ENCODE results near the gene METAP1D.

The METAP1D gene

DNA sequence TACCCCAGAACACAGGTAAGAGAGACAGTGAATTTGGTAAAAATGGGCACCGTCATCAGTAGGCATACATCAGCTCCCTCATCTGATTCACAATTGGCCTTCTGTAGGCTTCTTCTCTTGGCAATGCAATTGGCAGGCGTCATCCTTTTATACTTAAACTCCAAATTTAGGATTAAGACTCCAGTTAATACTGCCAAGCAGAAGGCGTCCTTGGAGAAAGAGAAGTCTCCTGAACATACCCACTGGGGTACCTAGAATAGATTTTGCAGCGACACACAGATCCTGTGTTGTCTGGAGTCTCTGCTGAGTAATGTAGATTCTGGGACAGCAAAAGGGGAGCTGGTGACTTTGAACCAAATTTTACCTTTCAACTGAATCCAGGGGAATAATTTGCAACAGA lies 592 bp upstream of the METAP1D start:
- DNase-seq = no peak

- no peak for DNase-seq
Observed at GRCh38 chr2:172000696-172001361, 1.1 kb downstream of the METAP1D start.

- DNase-seq = no peak
Observed at GRCh38 chr2:172007372-172007771, 7.6 kb downstream of the METAP1D start.

DNA sequence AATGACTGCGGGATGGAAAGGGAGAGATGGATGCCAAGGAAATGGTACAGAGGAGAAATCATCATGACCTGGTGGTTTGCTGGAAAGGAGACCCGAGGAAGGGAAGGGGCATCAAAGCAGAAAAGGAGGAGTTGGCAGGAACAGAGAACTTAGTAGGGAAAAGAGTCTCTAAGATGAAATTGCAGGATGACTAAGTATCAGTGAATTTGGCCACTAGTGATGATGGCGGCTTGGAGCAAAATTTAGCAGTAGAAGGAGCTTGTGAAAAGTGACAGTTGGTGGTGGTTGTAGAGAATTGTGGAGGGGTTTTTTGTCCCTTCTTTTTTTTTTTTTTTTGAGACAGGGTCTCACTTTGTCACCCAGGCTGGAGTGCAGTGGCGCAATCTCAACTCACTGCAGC lies 10.1 kb downstream of the METAP1D start:
- no peak for DNase-seq

DNA sequence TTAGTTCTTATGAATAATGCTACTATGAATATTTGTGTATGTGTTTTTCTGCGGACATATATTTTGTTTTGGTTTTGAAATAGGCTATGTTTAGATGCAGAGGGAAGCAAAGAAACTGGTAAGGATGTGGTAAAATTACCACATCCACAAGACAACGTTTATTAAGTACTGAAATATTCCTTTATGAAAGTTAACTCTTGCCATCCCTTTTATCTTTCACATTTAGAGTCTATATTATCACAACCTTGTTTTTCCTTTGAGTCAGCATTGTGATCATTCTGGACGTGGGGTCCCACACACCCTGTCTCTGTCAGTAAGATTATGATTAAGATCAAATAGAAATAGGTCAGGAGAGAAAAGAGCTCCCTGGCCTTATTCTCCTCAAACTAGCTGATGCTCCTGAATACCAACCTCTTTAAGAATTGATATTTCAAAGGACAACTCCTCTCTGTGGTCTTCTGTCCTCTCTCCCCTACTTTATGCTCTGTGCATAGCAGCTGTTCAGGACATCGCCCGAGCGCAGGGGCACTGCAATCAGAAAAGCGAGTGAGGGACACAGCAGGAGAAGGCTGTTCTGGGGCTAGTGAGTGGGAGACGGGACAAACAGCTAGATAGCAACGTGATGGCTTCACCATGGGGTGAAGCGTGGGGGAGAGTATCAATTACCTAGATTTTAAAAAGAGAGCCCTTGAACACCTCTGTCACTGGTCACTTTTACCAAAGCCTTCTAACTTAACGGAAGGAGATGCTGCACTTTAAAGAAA lies 12.2 kb downstream of the METAP1D start:
- no peak for DNase-seq

- no peak for DNase-seq
Observed at GRCh38 chr2:172012677-172013391, 13.1 kb downstream of the METAP1D start.

DNA sequence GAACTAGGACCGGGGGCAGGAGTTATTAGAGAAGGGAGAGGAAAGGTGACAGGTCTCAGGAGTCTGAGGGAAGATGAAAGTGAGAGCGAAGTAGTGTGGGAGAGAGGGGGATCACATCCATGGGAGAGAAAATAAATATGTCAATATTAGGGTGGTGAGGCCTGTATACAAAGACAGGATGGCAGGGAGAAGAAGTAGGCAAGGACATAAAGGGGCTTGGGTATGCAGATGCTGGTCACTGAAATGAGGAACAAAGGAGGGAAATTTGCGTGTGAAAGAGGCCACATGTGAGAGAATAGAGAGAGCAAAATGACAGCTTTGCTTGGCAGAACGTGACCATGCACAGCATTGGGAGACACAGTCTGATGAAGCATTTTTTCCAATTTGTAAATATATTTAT lies 13.6 kb downstream of the METAP1D start:
- DNase-seq = no peak

DNA sequence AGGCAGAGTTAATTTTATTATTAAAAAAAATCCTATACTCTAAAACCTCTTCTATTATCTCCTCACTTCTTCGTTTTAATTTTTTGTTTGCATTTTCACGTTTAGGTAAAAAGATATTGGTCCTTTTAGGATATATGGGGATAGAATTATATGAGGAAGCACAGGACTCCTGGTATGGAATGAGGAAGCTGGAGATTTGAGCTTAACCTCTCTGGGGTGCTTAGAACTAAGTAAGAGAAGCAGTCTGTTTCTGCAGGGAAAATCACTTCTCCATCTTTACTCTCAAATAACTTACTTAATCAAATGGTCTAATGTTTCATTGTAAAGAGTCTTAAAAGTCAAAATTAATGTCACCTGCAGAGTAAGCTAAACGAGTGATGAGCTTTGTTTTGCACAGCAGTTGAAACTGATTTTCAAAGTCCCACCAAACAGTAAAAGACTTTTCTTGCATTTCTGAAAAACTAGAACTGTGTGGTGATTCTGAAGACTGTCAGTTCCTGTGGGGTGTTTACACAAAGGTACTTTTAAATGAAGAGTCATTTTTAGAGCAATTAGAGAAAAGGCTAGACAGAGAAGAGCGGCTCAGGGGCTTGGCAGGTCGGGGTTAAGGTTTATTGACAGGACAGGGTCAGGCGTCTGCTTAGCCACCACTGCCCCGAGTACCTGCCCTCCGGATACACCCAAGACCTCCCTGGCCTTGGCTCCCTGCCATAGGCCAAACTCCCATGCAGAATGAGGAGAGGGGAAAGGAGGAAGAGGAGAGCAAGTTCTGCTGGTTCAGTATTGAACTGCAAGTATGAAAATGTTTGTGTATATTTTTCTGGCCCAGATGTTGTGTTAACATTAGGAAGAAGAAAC lies 21.6 kb downstream of the METAP1D start:
- no peak for DNase-seq

GRCh38 chr2:172021955-172022354 lies 22.2 kb downstream of the METAP1D start:
- DNase-seq = peak; percentile 26

GRCh38 chr2:172031536-172031935 lies 31.8 kb downstream of the METAP1D start:
- no peak for DNase-seq

DNA sequence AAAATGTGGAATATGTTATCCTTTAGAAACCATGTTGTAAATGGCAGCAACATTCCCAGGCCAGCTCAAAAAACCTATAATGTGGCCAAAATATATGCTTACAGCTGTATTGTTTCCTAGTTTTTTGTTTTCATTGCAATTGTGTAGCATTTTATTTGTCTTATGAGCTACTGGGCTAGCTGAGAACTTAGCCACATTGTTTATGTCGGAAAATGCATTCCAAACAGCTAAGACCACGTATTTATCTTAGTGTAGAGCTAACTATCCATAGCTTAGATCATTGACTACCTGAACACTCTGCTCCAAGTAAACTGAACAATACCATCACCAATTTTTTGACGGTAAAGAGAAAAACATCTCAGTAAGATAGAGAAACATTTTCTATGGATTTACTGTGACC lies 38.4 kb downstream of the METAP1D start:
- no peak for DNase-seq

GRCh38 chr2:172038604-172039003 lies 38.9 kb downstream of the METAP1D start:
- DNase-seq = peak; percentile 43

DNA sequence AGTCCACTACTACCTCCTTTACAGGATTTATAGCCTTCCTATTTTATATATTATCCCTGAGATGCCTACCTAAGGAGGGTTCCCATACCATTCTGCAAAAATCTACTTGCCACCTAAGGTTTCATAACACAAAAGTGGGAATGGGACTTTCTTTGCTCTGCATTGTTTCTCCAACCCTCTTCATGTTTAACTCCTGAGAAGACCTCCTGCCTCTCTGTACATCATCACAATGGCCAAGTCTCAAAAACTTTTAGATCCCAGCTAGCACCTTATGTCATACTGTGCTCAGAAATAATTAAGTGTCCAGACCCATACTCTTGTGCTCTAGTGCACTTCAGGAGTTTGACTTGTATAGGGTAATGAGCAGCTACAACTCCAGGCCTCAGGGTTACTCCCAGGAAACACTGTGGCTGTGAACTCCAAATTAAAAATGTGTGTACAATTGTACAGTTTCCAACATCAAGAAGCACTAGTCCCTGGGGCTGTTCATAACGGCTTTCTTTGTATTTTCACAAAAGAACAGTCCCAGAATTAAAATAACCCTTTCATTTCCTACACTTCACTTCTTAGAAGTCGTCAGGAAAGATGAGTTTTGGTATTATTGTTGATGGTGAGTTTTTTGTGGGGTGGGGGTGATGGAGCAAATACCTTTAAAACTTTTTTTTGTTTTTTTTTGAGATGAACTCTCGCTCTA lies 39.4 kb downstream of the METAP1D start:
- no peak for DNase-seq

DNA sequence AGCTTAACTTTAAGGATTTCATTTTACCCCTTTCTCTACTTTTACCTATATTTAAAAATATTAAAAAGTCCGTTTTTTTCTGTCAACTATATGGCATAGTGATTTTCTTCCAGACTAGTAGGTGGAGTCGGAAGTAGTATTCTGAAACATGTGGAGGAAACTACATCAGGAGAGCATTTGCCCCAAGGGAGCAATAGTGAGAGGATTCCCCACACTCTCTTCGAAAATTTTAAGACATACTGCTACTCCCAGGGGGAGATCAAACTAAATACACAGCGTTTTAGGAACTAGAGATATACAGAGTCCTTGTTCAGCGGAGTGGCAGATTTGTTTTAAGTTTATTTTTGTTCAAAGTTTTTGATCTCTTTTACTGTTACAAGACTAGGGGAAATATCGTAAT lies 40.6 kb downstream of the METAP1D start:
- DNase-seq = no peak

DNA sequence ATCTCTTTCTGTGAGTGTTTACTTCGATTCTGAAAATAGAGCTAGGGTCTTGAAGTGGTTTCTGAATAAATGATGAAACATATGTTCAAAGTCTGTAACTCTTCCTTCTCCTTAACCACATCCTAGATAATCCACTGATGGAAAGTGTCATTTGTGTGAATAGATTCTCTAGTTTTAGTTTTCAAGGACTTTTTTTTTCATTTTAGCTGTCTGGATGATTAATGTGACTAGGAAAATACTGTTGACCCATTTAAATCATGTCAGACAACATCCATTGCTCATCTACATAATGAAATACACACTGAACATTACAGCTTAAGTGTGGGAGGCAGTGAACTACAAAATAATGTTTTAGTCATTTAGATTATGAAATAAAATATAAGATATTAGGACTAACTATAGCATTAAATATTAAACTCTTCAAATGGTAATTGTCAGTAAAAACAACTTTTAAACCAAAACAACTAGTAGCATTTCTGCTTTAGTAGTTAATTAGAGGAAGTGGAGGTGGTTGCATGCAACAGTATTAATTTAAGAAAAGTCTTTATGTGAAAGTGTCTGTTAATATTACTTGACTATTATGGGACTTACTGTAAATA lies 46.4 kb downstream of the METAP1D start:
- DNase-seq = no peak

GRCh38 chr2:172046866-172047565 lies 47.3 kb downstream of the METAP1D start:
- DNase-seq = no peak

DNA sequence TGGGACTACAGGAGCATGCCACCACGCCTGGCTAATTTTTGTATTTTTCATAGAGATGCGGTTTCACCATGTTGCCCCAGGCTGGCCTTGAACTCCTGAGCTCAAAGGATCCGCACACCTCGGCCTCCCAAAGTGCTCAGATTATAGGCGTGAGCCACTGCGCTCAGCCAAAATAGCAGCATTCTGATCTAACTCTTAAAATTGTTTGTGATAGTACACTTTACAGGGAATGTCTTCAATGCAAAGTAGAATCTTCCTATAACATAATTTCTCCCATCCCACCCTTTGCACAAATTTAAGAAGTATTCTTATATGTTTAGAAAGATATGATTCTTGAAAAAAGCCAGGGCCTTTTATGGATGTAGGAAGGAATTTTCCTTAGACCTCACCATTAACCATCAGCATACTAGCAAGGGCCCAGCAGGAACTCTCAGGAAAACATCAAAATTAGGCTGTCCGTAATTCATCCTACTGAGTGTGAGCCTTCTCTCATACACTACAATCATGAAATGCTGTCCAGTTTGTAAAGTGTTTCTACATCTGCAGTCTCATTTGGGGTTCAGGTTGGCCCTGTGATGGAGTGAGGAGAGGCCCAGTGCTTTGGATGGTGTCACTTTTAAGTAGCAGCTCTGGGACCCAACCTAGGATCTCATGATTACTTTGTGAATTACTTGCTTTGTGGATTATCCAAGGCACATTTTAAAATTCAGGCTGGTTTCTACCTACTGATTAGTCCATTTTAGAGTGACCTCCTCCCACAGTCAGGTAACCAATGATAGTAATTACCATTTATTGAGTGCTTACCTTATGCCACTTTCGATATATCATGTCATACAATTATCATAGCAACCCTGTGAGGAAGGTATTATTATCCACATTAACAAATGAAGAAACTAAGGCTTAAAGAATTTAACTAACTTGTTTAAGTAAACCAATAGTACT lies 48.1 kb downstream of the METAP1D start:
- DNase-seq = no peak

DNA sequence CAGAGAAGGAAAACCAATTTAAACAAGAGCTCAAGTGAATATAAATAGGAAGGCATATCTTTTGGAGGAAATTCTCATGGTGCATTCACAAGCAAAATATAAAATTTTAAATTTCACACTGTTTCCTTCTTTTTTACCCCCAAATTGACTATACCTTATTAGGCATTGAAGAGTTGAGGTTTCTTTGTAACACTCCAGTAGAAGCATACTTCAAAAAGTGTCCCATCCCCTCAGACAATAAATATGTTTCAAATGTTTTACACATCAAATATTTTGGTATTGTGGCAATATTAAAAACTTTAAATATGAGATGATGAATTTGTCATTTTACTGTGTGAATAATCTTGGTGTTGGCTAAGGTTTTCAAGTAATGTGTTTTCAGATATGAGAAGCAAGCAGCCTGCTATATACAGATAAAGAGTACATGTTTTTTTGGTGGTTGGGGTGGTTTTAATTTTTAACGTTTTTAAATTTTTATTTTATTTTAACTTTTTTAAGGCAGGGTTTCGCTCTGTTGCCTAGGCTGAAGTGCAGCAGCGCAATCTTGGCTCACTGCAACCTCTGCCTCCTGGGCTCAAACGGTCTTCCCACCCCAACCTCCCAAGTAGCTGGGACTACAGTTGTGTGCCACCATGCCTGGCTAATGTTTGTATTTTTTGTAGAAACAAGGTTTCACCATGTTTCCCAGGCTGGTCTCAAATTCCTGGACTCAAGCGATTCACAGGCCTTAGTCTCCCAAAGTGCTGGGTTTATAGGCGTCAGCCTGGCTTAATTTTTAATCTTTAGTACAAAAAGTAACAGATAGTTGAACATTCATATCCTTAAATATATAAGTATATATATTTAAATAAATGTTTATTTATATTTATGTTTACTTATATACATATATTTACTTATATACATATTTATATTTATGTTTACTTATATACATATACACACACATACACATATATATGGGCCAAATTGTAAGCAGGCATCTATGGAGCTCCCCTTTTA lies 49.1 kb downstream of the METAP1D start:
- no peak for DNase-seq

Measured in T1000 (cell line).